Hematopoietic multipotent progenitor cell treated with erythropoietin and hydrocortisone succinate and interleukin-3 and kit ligand, for 4 days (in vitro differentiated cells): ENCODE measurements around the gene NLN.
"Not testable (repeated sequence)": the region's sequence is repeated elsewhere in the genome, so short reads cannot be mapped to it uniquely, and the experiment has no call there.

Experiments
- DNase-seq: peaks from one replicate; pipeline ENCODE4 v3.0.0-alpha.2; 2015

NLN gene

DNA sequence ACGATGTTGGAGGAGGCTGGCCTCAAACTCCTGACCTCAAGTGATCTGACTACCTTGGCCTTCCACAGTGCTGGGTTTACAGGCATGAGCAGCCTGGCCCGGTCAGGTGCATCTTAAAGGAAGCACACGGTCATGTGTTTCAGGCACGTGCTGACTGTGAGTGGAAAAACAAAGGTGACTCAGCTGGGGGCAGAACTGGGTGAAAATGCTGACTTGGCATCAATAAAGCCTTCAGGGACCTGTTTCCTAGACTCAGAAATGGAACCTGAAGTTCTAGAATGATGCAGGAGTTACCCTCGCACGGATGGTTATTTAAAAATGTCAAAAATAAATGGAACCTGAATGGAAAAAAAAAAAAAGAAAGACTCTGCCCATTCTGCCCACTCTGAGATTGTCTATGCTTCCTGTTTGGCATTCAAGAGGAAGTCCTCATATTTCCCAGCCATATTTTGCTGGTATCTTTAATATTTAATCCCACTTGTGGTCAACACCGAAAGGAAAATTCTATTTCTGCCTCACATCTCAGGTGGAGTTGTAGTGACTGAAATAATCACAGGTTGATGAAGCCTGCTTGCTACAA, 12.3 kb downstream of the NLN start:
- not testable (repeated sequence) for DNase-seq

DNA sequence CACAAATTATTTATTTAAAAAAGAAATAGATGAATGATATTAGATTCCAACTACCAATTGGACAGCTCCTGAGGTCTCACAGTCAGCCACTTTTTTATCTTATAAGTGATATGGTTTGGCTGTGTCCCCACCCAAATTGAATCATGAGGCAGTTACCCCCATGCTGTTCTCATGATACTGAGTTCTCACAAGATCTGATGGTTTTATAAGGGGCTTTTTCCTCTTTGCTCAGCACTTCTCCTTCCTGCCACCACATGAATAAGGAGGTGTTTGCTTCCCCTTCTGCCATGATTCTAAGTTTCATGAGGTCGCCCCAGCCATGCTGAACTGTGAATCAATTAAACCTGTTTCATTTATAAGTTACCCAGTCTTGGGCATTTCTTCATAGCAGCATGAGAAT, 12.9 kb downstream of the NLN start:
- DNase-seq: peak; percentile 61

DNA sequence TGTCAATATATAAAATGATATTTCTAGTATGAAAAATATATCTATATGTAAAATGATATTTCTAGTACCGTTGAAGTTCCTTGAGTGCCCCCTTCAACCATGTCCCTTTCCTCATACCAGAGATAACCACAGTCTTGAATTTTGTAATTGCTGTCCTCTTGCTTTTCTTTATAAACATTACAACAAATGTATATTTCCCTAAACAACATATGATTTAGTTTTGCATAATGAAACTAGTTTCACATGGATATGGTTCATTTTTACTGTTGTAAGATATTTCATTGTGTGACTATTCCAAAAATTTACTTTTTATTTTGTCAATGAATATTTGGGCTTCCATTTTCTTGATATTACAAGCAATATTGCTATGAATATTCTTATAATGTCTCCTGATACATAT, 14.0 kb downstream of the NLN start:
- no peak for DNase-seq

DNA sequence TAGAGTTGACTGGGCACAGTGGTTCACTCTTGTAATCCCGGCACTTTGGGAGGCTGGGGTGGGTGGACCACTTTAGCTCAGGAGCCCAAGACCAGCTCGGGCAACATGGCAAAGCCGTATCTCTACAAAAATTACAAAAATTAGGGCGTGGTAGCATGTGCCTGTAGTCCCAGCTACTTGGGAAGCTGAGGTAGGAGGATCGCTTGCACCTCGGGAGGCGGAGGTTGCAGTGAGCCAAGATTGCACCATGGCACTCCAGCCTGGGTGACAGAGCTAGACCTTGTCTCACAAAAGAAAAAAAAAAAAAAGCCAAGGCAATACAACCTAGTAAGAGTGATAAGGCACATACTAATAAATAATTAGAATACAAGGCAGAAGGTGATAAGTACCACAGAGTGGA, 15.8 kb downstream of the NLN start:
- no peak for DNase-seq

DNA sequence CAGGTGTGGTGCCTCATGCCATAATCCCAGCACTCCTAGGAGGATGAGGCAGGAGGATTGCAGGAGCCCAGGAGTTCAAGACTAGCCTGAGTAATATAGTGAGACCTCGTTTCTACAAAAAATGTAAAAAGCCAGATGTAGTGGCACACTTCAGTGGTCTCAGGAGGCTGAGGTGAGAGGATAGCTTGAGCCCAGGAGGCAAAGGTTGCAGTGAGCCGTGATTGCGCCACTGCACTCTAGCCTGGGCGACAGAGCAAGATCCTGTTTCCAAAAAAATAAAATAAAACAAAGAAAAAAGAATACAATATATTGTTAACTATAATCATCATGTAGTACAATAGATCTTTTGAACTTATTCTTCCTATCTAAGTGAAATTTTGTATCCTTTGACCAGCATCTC, 16.3 kb downstream of the NLN start:
- DNase-seq: no peak

DNA sequence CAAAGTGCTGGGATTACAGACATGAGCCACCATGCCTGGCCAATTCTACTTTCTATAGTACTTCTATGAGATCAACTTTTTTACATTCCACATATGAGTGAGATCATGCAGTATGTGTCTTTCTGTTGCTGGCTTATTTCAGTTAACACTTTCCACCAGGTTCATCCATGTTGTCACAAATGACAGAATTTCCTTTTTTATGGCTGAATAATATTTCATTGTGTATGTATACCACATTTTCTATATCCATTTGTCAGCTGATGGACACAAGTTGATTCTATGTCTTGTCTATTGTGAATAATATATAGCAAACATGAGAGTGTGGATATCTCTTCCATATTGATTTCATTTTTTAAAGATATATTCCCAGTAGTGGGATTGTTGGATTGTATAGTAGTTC, 17.2 kb downstream of the NLN start:
- no peak for DNase-seq

DNA sequence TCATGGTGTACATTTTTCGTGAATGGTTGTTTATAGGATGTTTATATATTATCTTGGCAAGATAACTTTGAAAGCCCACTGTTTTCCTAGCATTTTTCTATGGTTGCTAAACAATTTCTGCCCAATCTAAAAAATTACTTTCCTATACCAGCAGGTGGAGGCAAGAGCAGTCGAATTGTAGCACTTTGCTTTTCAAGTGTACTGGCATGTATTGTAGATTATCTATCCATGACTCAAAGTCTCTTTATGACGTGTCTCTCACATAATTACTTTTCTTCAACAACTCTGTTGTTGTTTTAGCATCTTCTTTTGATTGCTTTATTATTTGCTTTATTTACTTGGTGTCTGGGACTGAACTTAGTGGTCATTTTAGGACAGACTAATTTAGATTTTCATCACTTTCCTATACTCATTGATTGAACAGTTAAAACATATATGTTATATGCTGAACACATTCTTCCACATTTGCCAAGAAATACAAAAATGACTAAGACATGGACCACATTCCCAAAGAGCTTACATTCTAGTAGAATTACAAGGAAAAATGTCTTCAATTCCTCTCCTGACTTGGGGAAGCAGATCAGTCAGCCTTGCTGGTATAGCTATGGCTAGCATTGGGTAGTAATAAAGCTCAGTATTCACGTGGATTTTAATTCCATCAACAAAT, 20.7 kb downstream of the NLN start:
- peak; percentile 83 for DNase-seq

DNA sequence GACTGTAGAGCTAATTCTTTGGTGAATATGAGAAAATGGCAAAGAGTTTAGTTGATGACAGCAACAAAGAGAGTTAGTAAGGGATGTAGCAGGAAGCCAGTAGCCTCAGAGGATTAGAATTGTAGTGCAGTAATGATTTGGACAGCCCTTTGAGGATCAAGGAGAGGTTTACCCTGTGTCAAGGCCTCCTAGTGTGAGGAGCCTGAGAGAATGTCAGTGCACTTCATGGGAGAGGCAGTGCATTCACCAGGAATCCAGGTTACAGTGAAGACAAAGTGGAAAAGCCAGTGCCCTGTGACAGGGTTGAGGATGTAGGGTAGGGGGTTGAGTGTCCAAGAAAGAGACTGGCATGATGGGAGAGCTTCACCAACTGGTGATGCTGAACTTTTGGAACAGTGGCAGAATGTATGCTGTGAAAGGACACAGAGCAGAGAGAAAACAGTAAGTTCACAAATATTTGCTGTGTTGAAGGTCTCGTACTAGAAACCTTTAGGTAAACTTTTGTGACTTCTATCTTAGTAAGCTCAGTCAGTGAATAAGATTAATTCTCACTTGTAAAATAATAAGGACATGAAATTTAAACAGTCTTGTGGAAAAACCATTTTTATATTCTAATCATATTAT, 27.3 kb downstream of the NLN start:
- no peak for DNase-seq

DNA sequence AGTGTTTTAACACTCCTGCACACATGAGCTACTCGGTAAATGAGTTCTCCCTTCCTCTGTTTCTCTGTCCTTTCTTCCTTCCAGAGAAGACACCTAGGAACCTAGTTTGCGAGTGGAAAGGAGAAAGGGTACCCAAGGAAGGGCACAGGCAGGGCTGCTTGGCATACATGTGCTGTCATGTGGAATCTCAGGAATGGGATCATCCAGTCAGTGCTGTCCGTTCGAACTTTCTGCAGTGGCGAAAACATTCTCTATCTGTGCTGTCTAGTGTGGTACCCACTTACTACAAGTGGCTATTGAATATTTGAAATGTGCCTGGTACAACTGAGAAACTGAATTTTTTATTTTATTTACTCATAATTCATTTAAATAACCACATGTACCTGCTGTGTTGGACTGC, 28.0 kb downstream of the NLN start:
- DNase-seq: no peak

DNA sequence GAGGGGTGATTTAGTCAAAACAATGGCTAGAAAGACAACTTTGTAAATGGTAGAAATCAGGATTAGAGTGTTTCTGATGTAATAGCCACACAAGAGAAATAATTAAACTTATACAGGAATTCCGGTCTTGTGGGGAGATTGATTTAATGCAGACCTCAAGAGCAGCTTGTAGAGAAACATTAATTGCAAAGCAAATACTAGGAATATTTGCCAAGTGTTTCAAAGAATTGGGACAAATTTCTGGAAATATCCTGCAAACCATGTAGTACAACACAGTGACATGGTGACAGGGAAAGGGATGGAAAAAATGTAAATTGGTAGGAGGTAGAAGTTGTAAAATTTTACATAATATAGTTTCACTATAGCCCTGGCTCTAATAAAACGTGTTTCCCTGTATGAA, 28.9 kb downstream of the NLN start:
- DNase-seq: no peak

DNA sequence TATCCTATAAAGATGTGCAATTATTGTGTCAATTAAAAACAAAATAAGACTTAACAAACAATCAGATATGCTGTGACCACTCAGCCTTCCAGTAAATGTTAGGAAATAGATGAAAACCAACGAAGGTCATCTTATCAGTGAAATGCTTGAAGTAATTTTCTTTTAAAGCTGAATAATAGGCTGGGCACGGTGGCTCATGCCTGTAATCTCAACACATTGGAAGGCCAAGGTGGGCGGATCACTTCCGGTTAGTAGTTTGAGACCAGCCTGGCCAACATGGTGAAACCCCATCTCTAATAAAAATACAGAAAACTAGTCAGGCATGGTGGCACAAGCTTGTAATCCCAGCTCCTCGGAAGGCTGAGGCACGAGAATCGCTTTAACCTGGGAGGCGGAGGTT, 31.2 kb downstream of the NLN start:
- DNase-seq: peak; percentile 15

DNA sequence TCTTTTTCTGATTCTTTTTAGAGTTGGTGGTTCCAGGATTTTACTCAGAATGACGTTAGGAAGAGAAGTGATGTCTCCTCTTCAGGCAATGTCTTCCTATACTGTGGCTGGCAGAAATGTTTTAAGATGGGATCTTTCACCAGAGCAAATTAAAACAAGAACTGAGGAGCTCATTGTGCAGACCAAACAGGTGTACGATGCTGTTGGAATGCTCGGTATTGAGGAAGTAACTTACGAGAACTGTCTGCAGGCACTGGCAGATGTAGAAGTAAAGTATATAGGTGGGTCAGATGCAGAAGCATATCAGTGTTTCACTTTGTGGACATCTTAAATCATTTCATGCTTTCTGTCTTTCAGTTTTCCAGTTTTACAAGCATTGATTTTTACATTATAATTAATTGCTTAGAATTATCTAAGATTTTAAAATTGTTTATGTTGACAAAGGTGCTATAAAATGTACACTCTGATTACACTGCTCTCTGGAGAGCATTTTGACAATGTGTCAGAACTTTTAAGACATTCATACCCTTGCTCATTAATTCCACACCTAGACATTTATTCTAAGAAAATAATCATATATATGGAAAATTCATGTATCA, 36.6 kb downstream of the NLN start:
- no peak for DNase-seq

DNA sequence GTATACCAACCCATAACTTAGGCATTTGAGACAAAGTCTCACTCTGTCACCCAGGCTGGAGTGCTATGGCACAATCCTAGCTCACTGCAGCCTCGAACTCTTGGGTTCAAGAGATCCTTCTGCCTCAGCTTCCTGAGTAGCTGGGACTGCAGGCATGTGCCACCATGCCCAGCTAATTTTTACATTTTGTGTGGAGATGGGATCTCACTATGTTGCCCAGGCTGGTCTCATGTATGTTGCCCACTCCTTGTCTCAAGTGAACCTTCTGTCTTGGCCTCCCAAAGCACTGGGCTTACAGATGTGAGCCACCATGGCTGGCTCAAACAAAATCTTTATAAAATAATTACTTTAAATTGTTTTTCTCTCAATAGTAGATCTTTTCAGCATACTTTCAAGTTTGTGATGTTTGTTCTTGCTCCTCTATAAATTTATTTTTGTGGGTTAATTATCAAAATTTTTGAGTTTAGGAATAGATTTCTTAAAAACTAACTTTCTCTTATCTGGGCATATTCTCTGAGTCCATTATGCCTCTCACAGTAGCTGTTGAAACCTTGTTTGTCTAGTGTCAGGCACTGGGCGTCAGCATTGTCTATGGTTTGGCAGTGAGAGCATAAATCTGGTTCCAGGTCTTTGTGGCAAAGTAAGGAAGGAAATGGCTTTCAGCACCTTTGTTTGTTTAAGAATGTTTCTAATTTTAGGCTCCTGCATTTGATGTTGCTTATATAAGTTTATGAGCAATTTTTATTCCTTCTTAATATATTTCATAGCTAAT, 38.7 kb downstream of the NLN start:
- peak; percentile 40 for DNase-seq

DNA sequence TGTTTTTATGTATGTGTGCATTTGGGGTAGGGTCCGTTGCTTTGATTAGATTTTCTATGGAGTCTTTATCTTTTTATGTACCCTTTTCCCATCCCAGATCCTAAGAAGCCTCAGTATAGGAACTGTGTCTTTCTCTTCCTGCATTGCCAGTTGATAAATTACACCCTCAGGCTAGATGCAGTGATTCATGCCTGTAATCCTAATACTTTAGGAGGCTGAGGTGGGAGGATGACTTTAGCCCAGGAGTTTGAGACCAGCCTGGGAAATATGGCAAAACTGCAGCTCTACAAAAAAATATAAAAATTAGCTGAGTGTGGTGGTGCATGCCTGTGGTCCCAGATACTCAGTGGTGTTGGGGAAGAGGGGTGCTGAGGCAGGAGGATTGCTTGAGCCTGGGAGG, 40.2 kb downstream of the NLN start:
- no peak for DNase-seq

DNA sequence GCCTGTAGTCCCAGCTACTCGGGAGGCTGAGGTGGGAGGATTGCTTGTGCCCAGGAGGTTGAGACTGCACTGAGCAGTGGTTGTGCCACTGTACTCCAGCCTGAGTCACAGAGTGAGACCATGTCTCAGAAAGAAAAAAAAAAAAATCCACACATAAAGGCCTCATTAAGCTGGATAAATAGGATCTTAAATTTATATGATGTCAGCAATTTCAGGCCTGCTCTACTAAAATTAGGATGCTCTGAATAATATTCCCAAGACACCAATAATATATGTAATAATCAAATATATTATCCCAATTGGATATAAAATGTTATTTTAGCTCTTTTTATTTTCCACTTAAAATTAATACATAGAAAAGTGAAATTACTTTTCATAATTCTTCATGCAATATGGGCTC, 43.6 kb downstream of the NLN start:
- no peak for DNase-seq

DNA sequence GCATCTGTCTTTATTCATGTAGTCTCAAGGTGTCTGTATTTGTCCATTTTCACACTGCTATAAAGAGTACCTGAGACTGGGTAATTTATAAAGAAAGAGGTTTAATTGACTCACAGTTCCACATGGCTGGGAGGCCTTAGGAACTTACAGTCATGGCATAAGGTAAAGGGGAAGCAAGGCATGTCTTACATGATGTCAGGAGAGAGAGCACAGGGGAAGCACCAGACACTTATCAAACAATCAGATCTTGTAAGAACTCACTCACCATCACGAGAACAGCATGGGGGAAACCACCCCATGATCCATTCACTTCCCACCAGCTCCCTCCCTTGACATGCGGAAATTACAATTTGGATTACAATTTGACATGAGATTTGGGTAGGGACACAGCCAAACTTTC, 44.2 kb downstream of the NLN start:
- peak; percentile 20 for DNase-seq

DNA sequence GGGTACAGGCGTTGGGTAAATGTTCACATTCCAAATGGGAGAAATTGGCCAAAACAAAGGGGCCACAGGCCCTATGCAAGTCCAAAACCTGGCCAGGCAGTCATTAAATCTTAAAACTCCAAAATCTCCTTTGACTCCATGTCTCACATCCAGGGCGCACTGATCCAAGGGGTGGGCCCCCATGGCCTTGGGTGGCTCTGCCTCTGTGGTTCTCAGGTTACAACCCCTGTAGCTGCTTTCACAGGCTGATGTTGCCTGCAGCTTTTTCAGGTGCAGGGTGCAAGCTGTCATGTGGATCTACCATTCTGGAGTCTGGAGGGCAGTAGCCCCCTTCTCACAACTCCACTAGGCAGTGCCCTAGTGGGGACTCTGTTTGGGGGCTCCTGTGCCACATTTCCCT, 44.8 kb downstream of the NLN start:
- DNase-seq: no peak

DNA sequence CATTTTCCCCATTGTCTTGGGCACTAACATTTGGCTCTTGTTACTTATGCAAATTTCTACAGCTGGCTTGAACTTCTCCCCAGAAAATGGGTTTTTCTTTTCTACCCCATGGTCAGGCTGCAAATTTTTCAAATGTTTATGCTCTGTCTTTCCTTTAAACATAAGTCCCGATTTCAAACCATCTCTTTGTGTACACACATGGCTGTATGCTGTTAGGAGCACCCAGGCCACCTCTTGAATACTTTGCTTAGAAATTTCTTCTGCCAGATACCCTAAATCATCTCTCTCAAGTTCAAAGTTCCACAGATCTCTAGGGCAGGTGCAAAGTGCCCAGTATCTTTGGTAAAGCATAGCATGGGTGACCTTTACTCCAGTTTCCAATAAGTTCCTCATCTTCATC, 45.6 kb downstream of the NLN start:
- no peak for DNase-seq

DNA sequence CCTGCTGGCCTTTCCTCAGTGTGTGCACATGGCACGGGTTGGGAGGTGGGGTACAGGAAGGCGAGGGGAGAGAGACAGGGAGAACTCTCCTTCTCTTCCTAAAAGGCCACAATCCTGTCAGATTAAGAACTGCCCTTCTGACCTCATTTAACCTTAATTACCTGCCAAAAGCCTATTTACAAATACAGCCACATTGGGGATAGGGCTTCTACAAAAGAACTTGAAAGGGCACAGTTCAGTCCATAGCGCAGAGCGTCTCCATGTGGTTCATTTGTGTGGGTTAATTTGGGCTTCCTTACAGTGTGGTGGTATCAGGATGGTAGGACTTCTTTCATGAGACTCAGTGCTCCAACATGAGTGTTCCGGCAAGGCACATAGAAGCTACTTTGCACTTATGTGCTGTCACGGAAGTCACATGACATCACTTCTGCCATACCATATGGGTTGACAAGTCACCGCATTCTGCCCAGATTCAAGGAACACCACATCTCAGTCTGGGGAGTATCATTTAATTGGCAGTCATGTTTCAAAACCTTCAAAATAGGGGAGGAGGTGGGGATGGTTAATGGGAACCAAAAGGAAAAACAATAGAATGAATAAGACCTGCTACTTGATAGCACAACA, 46.8 kb downstream of the NLN start:
- no peak for DNase-seq

DNA sequence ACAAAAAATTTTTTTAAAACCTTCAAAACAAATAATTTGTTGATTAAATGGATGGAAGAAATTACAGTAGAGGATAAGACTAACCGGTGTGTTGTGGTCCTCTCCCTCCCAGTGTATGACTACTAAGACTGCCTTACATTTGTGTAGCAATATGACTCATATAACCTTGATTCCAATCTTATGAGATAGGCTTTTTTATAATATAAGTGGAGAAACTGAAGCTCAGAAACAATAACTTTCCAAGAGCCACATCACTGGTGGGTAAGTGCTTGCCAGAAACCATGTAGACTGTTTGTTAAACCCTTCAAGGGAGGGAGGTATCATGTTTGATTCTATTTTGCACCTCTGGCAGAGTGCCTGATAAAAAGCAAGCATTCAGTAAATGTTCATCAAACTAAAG, 47.5 kb downstream of the NLN start:
- DNase-seq: no peak

DNA sequence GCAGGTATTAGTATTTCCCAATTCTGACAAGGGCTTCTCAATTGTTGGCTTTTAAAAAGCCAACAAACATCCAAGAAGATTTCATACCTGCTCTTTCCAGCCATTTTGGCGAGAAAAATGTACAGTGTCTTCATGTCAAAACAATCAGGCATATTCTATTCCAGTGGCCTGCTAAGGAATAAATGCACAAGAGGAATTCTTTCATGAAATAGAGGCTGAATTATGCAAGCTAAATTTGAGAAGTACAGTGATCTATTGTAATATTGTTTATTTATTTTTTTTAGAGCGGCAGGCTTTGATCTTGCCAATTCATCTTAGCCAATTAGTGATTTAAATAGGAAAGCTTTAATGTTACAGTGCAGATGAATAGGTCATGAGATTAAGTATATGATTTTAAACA, 49.3 kb downstream of the NLN start:
- DNase-seq: no peak

DNA sequence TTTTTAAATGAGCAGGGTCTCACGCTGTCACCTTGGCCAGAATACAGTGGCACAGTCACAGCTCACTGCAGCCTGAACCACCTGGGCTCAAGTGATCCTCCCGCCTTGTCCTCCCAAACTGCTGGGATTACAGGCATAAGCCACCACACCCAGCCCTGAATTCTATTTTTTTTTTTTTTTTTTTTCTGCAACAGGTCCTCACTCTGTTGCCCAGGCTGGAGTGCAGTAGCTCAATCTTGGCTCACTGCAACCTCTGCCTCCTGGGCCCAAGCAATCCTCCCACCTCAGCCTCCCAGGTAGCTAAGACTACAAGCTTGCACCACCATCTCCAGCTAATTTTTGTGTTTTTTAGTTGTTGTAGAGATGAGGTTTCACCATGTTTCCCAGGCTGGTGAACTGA, 51.0 kb downstream of the NLN start:
- not testable (repeated sequence) for DNase-seq

DNA sequence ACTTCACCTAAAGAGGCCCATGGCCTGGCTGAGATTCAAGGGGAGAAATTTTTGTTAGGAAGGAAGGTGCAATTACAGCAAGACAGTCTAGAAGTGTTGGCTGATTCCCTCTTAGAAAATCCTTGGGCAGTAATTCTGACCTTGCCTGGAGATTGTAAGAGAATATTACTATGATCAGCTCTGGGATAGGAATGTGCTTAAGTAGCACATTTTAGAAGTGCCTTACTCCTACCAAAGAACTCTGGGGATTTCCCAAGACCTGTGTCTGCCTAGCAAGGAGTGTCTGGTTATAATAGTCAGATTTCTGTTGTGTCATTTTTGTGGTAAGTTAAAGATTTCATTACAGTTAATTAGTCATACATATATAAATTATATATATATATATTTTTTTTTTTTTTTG, 52.3 kb downstream of the NLN start:
- peak; percentile 7 for DNase-seq
